Upper lobe of left lung (tissue), 4 donors: ENCODE results near the gene AP2S1.

Source experiments
- EP300 ChIP-seq, 4 donors: sonication (generic); formaldehyde crosslinking; IDR thresholded peaks; one replicate each; pipeline ENCODE4 v1.5.1; 2017; ENCODE audit warnings: antibody characterized with exemption in 4 of 4, control low read depth in 2 of 4
- POLR2A ChIP-seq, 4 donors: fragments of 450-650 bp; IDR thresholded peaks; one replicate each; pipeline ENCODE4 v1.5.1; 2016 to 2017; ENCODE audit warnings: antibody characterized with exemption in 4 of 4, mild to moderate bottlenecking in 2 of 4
- TF ChIP-seq, protein P1 (sequence below), 6 experiments: fragments of 450-650 bp in 4 of 6; fragments of 200-600 bp in 2 of 6; sonication (generic) in 2 of 6; IDR thresholded peaks; one replicate each; pipeline ENCODE4 v1.5.1; 2016 to 2019; ENCODE audit warnings: antibody characterized with exemption in 6 of 6

DNA sequence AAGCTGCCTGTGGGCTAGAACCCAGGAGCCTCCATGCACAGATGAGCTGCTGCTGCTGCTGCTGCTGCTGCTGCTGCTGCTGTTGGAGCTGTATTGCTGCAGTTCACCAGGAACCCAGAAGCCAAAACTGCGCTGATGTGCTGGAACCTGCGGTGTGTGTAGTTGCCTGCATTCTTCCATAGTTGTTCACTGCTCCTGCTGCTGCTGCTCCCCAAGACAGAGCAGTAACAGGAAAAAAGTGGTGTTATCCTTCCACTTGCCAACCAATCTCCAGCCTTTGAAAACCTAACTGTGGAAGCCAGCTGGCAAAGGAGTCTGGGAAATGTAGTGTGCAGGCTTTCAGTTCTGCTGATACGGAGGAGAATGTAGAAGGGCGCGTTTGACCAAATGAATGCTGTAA, 48.1 kb upstream of the AP2S1 start:
- TF ChIP-seq, protein P1, sequence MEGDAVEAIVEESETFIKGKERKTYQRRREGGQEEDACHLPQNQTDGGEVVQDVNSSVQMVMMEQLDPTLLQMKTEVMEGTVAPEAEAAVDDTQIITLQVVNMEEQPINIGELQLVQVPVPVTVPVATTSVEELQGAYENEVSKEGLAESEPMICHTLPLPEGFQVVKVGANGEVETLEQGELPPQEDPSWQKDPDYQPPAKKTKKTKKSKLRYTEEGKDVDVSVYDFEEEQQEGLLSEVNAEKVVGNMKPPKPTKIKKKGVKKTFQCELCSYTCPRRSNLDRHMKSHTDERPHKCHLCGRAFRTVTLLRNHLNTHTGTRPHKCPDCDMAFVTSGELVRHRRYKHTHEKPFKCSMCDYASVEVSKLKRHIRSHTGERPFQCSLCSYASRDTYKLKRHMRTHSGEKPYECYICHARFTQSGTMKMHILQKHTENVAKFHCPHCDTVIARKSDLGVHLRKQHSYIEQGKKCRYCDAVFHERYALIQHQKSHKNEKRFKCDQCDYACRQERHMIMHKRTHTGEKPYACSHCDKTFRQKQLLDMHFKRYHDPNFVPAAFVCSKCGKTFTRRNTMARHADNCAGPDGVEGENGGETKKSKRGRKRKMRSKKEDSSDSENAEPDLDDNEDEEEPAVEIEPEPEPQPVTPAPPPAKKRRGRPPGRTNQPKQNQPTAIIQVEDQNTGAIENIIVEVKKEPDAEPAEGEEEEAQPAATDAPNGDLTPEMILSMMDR (IDR thresholded peaks at IDR 0.05), result no peak
- no peak for TF ChIP-seq POLR2A (IDR thresholded peaks at IDR 0.05)
- no peak for TF ChIP-seq EP300 (IDR thresholded peaks at IDR 0.05)
